ENCODE data around the gene HIVEP3. TPM values are rescaled to one million over a fixed set of nuclear protein-coding genes. Genes with fewer than 3 reads are reported as not detected.

Gene HIVEP3
- total RNA-seq, 1 donor from 2014 or later, result 0.37 TPM

GRCh38 chr1:41475346-41475745 lies 443.4 kb downstream of the HIVEP3 start:
- Histone ChIP-seq H4K20me1 (ENCODE audit: low read depth) (no peaks in the 10 kb centered on the region), H3K4me2 (no peak overlapping the region), H3K27ac (no peak overlapping the region), H3K4me1 (no peaks in the 10 kb centered on the region), H2AFZ (replicated peaks) (no peak overlapping the region), H3K79me2 (ENCODE audit: low read depth) (no peaks in the 10 kb centered on the region), H3K9ac (no peak overlapping the region), H3K36me3 (no peaks in the 10 kb centered on the region), H3K4me3 (no peak overlapping the region), H3K9me3 (ENCODE audit: low read depth) (no peaks in the 10 kb centered on the region), H3K27me3 (no peaks in the 10 kb centered on the region), H3F3A (ENCODE audit: low read depth) (no peaks in the 10 kb centered on the region)
- no peak for DNase-seq (ENCODE audit: low spot score)
- Mint-ChIP-seq H3K36me3 (no peaks in the 10 kb centered on the region), H3K27ac (peak overlapping the region; percentile 66), H3K27me3 (ENCODE audit: insufficient read depth, low read depth) (peaks cover 6% of the 10 kb centered on the region), H3K9me3 (no peaks in the 10 kb centered on the region), H3K4me3 (no peak overlapping the region), H3K4me1 (peaks cover 37% of the 10 kb centered on the region)
- TF ChIP-seq EZH2 (IDR thresholded peaks at IDR 0.05) (no peak), CTCF (IDR thresholded peaks at IDR 0.05) (no peak), EZH2phosphoT487 (IDR thresholded peaks at IDR 0.05) (no peak)

- Mint-ChIP-seq H3K27me3 (ENCODE audit: insufficient read depth, low read depth) (peaks cover 2% of the 10 kb centered on the region), H3K4me1 (peaks cover 35% of the 10 kb centered on the region), H3K9me3 (no peaks in the 10 kb centered on the region), H3K4me3 (no peak overlapping the region), H3K27ac (peak overlapping the region; percentile 85), H3K36me3 (no peaks in the 10 kb centered on the region)
- no peaks in the 10 kb centered on the region for H3K79me2 ChIP-seq (ENCODE audit: low read depth)
- H3K4me2 ChIP-seq, result no peak overlapping the region
- no peak overlapping the region for H3K9ac ChIP-seq
- H2AFZ ChIP-seq (replicated peaks), result no peak overlapping the region
- H3K36me3 ChIP-seq, result no peaks in the 10 kb centered on the region
- no peaks in the 10 kb centered on the region for H3K27me3 ChIP-seq
- TF ChIP-seq EZH2 (IDR thresholded peaks at IDR 0.05), result no peak
- no peak for TF ChIP-seq EZH2phosphoT487 (IDR thresholded peaks at IDR 0.05)
- no peak for TF ChIP-seq CTCF (IDR thresholded peaks at IDR 0.05)
- no peaks in the 10 kb centered on the region for H3K4me1 ChIP-seq
- DNase-seq (ENCODE audit: low spot score), result peak; percentile 72
- H4K20me1 ChIP-seq (ENCODE audit: low read depth), result no peaks in the 10 kb centered on the region
- no peak overlapping the region for H3K4me3 ChIP-seq
- no peaks in the 10 kb centered on the region for H3K9me3 ChIP-seq (ENCODE audit: low read depth)
- no peak overlapping the region for H3K27ac ChIP-seq
- H3F3A ChIP-seq (ENCODE audit: low read depth), result no peaks in the 10 kb centered on the region
These were observed 444.0 kb downstream of the HIVEP3 start for GRCh38 chr1:41474490-41475271.

GRCh38 chr1:41473738-41474362 lies 444.9 kb downstream of the HIVEP3 start:
- H3K9me3 Mint-ChIP-seq, result no peaks in the 10 kb centered on the region
- H3K27ac Mint-ChIP-seq, result no peak overlapping the region
- H3K9ac ChIP-seq, result no peak overlapping the region
- H4K20me1 ChIP-seq (ENCODE audit: low read depth), result no peaks in the 10 kb centered on the region
- no peaks in the 10 kb centered on the region for H3K79me2 ChIP-seq (ENCODE audit: low read depth)
- H3F3A ChIP-seq (ENCODE audit: low read depth), result no peaks in the 10 kb centered on the region
- no peaks in the 10 kb centered on the region for H3K4me1 ChIP-seq
- no peak overlapping the region for H3K27ac ChIP-seq
- no peak overlapping the region for H2AFZ ChIP-seq (replicated peaks)
- peaks cover 32% of the 10 kb centered on the region for H3K4me1 Mint-ChIP-seq
- H3K36me3 ChIP-seq, result no peaks in the 10 kb centered on the region
- TF ChIP-seq CTCF (IDR thresholded peaks at IDR 0.05) (no peak), EZH2 (IDR thresholded peaks at IDR 0.05) (no peak), EZH2phosphoT487 (IDR thresholded peaks at IDR 0.05) (no peak)
- no peak overlapping the region for H3K4me3 ChIP-seq
- DNase-seq (ENCODE audit: low spot score), result no peak
- no peak overlapping the region for H3K4me3 Mint-ChIP-seq
- H3K27me3 ChIP-seq, result no peaks in the 10 kb centered on the region
- no peak overlapping the region for H3K4me2 ChIP-seq
- peaks cover 4% of the 10 kb centered on the region for H3K27me3 Mint-ChIP-seq (ENCODE audit: insufficient read depth, low read depth)
- H3K9me3 ChIP-seq (ENCODE audit: low read depth), result no peaks in the 10 kb centered on the region
- no peaks in the 10 kb centered on the region for H3K36me3 Mint-ChIP-seq
